ENCODE results near the gene STXBP4.

GRCh38 chr17:55122114-55122513 is 153.5 kb downstream of the STXBP4 start:
- TF ChIP-seq, protein P1, sequence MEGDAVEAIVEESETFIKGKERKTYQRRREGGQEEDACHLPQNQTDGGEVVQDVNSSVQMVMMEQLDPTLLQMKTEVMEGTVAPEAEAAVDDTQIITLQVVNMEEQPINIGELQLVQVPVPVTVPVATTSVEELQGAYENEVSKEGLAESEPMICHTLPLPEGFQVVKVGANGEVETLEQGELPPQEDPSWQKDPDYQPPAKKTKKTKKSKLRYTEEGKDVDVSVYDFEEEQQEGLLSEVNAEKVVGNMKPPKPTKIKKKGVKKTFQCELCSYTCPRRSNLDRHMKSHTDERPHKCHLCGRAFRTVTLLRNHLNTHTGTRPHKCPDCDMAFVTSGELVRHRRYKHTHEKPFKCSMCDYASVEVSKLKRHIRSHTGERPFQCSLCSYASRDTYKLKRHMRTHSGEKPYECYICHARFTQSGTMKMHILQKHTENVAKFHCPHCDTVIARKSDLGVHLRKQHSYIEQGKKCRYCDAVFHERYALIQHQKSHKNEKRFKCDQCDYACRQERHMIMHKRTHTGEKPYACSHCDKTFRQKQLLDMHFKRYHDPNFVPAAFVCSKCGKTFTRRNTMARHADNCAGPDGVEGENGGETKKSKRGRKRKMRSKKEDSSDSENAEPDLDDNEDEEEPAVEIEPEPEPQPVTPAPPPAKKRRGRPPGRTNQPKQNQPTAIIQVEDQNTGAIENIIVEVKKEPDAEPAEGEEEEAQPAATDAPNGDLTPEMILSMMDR (optimal IDR thresholded peaks at IDR 0.05 in 1 of 3, IDR thresholded peaks at IDR 0.05 in 1 of 3, conservative IDR thresholded peaks at IDR 0.05 in 1 of 3; ENCODE audit: extremely low read depth in 1 of 3, insufficient read depth in 2 of 3, low read length in 3 of 3): no peak
- no peak for TF ChIP-seq EZH2 (IDR thresholded peaks at IDR 0.05; ENCODE audit: low read length)
